ENCODE results near the gene PSPC1.
A peak's percentile ranks its signal among the peaks of the same experiment; 100 is the strongest.

Gene PSPC1

DNA sequence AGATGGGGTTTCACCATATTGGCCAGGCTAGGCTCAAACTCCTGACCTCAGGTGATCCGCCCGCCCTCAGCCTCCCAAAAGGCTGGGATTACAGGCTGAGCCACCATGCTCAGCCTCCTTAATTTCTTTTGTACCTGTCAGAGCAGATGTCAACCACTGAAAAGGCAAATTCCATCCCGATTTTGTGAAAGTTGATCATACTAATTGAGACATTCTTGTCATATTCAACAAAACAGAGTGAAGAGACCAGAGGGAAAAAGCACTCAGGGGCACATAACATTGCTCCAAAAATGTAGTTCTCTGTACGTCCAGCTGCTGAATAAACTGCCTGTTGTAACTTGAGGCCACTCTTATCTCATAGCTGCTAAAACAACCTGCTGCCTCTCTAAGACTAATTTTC lies 27.4 kb upstream of the PSPC1 start:
- TF ChIP-seq ZFX (IDR thresholded peaks at IDR 0.05; ENCODE audit: borderline replicate concordance) (no peak), CTCF (IDR thresholded peaks at IDR 0.05) (no peak)
- no peak overlapping the region for H3K27ac ChIP-seq

DNA sequence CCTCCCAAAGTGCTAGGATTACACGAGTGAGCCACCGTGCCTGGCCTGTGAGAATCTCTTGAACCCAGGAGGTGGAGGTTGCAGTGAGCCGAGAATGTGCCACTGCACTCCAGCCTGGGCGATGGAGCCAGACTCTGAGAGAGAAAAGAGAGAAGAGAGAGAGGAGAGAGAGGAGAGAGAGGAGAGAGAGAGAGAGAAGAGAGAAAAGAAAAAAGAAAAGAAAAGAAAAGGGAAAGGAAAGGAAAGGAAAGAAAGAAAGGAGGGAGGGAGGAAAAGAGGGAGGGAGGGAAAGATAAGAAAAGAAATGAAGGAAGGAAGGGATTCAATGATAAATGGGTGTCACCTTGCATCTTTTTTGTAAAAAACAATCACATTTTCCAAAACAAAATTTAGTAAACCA lies 23.0 kb upstream of the PSPC1 start:
- no peak overlapping the region for H3K27ac ChIP-seq
- TF ChIP-seq CTCF (IDR thresholded peaks at IDR 0.05): no peak
- no peak for TF ChIP-seq ZFX (IDR thresholded peaks at IDR 0.05; ENCODE audit: borderline replicate concordance)

DNA sequence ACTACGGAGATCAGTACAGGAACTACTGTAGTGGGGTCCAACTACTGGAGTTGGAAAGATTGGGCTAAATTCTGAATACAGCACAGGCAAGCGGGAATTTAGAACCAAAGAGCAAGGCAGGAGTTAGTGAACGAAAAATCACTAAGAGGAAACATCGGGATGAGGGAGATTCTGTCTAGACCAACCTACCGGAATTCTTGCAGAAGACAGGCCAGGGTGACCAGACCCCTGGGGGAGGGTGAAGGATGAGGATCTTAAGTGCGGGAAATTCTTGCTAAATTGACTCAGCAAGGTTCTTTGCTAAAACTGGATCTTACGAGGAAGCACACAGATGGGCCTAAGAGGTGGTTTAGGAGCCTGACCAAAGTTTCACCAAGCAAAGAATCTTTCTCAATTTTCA lies 13.2 kb upstream of the PSPC1 start:
- H3K27ac ChIP-seq: no peak overlapping the region
- no peak for TF ChIP-seq CTCF (IDR thresholded peaks at IDR 0.05)
- no peak for TF ChIP-seq ZFX (IDR thresholded peaks at IDR 0.05; ENCODE audit: borderline replicate concordance)

DNA sequence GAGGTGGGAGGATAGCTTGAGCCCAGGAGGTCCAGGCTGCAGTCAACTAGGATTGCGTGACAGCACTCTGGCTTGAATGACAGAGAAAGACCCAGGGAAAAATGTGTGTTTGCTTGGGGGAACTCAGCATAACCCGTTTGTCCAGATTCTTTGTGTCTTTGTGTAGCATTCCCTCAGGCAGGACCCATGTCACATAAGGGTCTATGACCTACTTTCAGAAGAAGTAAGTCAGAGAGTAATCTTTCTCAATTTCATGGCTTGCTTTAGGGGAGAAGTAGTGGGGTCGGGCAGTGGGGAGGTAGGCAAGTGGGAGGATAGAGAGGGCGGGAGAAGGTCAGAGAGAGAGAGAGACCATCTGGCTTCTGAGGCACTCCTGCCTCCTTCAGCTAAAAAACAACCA lies 11.9 kb upstream of the PSPC1 start:
- TF ChIP-seq ZFX (IDR thresholded peaks at IDR 0.05; ENCODE audit: borderline replicate concordance) (no peak), CTCF (IDR thresholded peaks at IDR 0.05) (no peak)
- no peak overlapping the region for H3K27ac ChIP-seq

GRCh38 chr13:19791953-19792537 lies 9.3 kb upstream of the PSPC1 start:
- H3K27ac ChIP-seq: no peak overlapping the region
- no peak for TF ChIP-seq ZFX (IDR thresholded peaks at IDR 0.05; ENCODE audit: borderline replicate concordance)
- TF ChIP-seq CTCF (IDR thresholded peaks at IDR 0.05): no peak

DNA sequence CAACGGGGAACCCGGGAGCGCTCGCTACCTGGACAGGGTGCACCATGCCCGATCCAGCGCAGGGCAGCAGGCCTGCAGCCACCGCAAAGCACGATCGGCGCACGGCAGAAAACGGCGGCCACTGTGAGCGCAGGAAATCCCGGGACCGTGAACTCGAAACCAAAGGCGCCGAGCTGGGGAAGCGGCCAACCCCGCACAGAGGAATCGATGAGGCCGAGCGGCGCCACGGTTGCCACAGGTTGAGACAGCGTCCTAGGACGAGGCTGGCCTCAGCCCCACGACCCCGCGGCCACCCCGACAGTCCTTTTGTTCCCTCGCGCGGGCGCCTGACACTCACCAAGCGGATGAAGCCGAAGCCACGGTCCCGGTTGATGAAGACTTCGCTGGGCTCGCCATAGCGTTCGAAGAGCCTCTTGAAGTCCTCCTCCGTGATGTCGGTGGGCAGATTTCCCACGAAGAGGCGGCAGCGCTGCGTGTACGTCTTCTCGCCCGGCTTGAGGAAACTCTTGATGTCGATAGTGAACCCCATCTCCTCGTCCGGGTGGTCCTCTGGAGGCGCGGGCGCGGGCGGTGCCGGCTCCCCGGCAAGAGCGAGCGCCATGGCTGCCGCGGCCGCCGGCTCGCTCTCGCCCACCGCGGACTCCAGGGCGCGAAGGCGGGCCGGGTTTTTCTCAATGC lies 557 bp downstream of the PSPC1 start:
- no peak for TF ChIP-seq ZFX (IDR thresholded peaks at IDR 0.05; ENCODE audit: borderline replicate concordance)
- H3K27ac ChIP-seq: peak overlapping the region; percentile 96

DNA sequence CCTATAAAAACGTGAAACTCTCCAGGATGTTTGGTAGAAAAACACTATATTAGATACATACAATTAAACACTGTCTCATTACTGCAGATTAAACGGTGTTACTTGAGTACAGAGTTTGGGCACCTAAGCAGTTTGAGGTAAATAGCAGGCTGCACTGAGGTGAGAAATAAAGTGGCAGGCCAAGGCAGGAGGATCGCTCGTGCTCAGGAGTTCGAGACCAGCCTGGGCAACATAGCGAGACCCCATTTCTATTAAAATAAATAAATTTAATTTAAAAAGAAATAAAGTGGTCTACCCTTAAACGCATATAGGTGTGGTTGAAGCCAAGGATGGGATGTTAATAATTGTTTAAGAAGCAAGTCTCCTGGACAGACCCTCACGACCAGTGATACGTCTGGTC lies 1.2 kb downstream of the PSPC1 start:
- TF ChIP-seq ZFX (IDR thresholded peaks at IDR 0.05; ENCODE audit: borderline replicate concordance): no peak
- H3K27ac ChIP-seq: peak overlapping the region; percentile 96

- peak overlapping the region; percentile 96 for H3K27ac ChIP-seq
These were observed 1.9 kb downstream of the PSPC1 start for GRCh38 chr13:19780753-19781418.

Measured in 22Rv1 (cell line).